Colonic mucosa (tissue), 4 donors: ENCODE measurements around the gene MEF2D. TPM values are rescaled to one million over a fixed set of nuclear protein-coding genes. Genes with fewer than 3 reads are reported as not detected.

Experiments
- DNase-seq: peaks from one replicate; pipeline ENCODE4 v3.0.0-alpha.2; 2020
- H3K27ac ChIP-seq: fragments of 200-600 bp; one replicate; pipeline ENCODE4 v1.8.0; 2021
- H3K27me3 ChIP-seq: fragments of 200-600 bp; one replicate; pipeline ENCODE4 v1.8.0; 2021
- H3K36me3 ChIP-seq: fragments of 200-600 bp; one replicate; pipeline ENCODE4 v1.8.0; 2021
- H3K4me1 ChIP-seq: fragments of 200-600 bp; one replicate; pipeline ENCODE4 v1.8.0; 2021; ENCODE audit warnings: mild to moderate bottlenecking
- H3K4me3 ChIP-seq: fragments of 200-600 bp; one replicate; pipeline ENCODE4 v1.8.0; 2021
- H3K9ac ChIP-seq, 2 donors: one replicate each; pipeline ENCODE4 v1.7.0; 2013; ENCODE audit warnings: control low read depth in 2 of 2, low read depth in 2 of 2, low read length in 2 of 2
- H3K9me3 ChIP-seq: fragments of 200-600 bp; one replicate; pipeline ENCODE4 v1.8.0; 2021
- intact Hi-C: fragments of 100-400 bp; cut with DNase I; formaldehyde crosslinking; loops from one replicate; pipeline ENCODE4 v1.14.1; 2022
- total RNA-seq, 2 donors: library from RNA; stranded (reverse); fragmentation: NEBNext Ultra II Directional in 1 of 2; extraction: Animal tissue kit (Norgen Biotek cat#: 25700) in 1 of 2; gene quantifications; one replicate each; pipeline ENCODE4 v1.2.1, GENCODE V29; 2021
- TF ChIP-seq, protein P1 (sequence below): fragments of 200-600 bp; IDR thresholded peaks from one replicate; pipeline ENCODE4 v1.8.0; 2022; ENCODE audit warnings: antibody characterized with exemption, mild to moderate bottlenecking
- donor health status: healthy.
- donor health status: DM: no; HTN: no; CAD: no.
- donor health status: DM: no; HTN: no; CAD: no.

MEF2D gene
- total RNA-seq, 2 donors from 2014 or later = 32.3 to 49.9 TPM

DNA sequence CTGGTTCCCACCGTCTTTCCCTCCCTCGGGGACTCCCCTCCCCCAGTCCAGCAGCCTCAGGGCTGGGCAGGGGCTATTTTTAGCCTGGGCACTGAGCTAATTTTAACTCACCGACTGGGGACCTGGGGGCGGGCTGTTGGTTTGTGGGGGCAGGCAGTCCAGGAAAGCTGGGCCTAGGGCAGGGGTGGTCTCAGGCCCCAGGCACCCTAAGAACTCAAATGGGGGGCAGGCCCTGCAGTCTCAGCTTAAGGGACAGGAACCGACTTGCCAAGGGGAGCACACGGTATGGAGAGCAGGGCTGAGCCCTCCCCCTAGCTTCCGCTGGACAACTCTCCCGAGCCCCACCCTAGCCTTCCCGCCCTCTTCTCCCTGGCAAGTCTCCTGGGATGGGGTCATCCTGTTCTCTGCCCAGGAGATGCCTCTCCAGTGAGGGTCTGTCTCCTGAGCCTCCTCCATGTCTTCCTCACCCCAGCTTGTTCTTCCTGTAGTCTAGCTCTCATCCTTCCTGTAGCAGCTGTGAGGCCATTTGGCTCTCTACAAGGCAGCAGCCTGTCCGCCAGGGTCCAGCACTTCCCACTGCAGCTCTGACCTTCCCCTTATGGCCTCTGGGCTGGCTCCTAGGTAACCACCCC is 10.1 kb downstream of the MEF2D start:
- Histone ChIP-seq H3K27me3 (no peaks in the 10 kb centered on the region), H3K4me3 (no peak overlapping the region), H3K4me1 (peaks cover 48% of the 10 kb centered on the region), H3K9me3 (no peaks in the 10 kb centered on the region), H3K36me3 (no peaks in the 10 kb centered on the region), H3K27ac (peak overlapping the region; percentile 47), H3K9ac (peak overlapping the region in 1 of 2 donors; percentile 42)
- intact Hi-C loops = no loop called here
- no peak for DNase-seq
- TF ChIP-seq, protein P1, sequence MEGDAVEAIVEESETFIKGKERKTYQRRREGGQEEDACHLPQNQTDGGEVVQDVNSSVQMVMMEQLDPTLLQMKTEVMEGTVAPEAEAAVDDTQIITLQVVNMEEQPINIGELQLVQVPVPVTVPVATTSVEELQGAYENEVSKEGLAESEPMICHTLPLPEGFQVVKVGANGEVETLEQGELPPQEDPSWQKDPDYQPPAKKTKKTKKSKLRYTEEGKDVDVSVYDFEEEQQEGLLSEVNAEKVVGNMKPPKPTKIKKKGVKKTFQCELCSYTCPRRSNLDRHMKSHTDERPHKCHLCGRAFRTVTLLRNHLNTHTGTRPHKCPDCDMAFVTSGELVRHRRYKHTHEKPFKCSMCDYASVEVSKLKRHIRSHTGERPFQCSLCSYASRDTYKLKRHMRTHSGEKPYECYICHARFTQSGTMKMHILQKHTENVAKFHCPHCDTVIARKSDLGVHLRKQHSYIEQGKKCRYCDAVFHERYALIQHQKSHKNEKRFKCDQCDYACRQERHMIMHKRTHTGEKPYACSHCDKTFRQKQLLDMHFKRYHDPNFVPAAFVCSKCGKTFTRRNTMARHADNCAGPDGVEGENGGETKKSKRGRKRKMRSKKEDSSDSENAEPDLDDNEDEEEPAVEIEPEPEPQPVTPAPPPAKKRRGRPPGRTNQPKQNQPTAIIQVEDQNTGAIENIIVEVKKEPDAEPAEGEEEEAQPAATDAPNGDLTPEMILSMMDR = no peak

DNA sequence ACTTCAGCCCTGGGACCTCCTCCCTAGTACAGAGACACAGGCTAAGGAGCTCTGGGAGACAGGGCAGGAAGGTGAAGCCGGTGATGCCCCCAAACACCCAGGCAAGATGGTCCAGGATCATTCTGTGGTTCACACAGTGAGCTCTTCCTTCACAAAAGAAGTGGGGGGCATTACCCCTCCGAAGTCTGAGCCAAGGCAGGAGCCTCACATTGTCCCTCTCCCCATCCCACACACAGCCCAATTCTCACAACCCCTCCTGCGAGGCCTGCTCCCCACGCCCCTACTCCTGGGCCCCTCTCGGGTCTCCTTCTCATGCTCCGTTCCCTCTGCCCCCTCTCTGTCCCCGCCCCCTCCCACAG is 10.7 kb downstream of the MEF2D start:
- no peaks in the 10 kb centered on the region for H3K36me3 ChIP-seq
- H3K9me3 ChIP-seq = no peaks in the 10 kb centered on the region
- TF ChIP-seq, protein P1 = no peak
- peaks cover 46% of the 10 kb centered on the region for H3K4me1 ChIP-seq
- no peaks in the 10 kb centered on the region for H3K27me3 ChIP-seq
- H3K27ac ChIP-seq = peak overlapping the region; percentile 47
- H3K9ac ChIP-seq = peak overlapping the region; percentile 46 to 53
- no peak overlapping the region for H3K4me3 ChIP-seq
- intact Hi-C loops = no loop called here
- no peak for DNase-seq

GRCh38 chr1:156489166-156489934 is 11.2 kb downstream of the MEF2D start:
- Histone ChIP-seq H3K9ac (peak overlapping the region; percentile 46 to 53), H3K4me1 (peaks cover 40% of the 10 kb centered on the region), H3K9me3 (no peaks in the 10 kb centered on the region), H3K27me3 (no peaks in the 10 kb centered on the region), H3K4me3 (no peak overlapping the region), H3K27ac (peak overlapping the region; percentile 47), H3K36me3 (no peaks in the 10 kb centered on the region)
- intact Hi-C loops = no loop called here
- DNase-seq = no peak
- TF ChIP-seq, protein P1 = no peak

DNA sequence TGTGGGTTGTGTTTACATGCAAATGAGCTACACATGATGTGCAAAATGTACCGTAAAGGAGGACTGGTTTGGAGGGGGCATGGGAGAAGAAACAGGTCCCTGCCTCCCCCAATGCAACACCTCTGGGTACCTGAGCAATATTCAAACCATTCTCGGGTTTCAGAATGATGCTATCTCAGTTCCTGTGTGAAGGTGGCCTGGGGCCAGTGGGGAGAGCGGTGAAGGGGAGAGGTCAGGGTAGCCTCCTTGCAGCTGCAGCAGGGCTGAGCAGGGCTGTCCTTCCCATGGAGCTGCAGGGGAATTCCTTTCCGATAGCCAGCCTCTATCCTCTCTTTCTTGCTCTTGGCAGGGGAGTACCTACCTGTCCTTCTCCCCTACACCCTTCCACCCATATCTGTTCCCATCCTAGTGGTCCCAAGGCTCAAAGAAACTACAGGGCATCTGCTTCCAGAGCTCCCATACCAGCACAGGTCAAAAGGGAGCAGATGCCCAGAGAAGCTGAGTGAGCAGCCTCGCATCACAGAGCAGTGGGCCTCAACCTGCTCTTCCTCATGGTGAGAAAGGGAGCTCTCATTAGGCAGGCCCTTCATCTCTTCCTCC is 11.9 kb downstream of the MEF2D start:
- Histone ChIP-seq H3K9me3 (no peaks in the 10 kb centered on the region), H3K9ac (peak overlapping the region in 1 of 2 donors; percentile 6), H3K27me3 (no peaks in the 10 kb centered on the region), H3K4me3 (no peak overlapping the region), H3K27ac (peak overlapping the region; percentile 47), H3K4me1 (peaks cover 35% of the 10 kb centered on the region), H3K36me3 (no peaks in the 10 kb centered on the region)
- DNase-seq = no peak
- intact Hi-C loops = no loop called here
- TF ChIP-seq, protein P1 = no peak

GRCh38 chr1:156487862-156488261 is 12.7 kb downstream of the MEF2D start:
- peaks cover 31% of the 10 kb centered on the region for H3K4me1 ChIP-seq

More at GRCh38 chr1:156487862-156488261, 12.7 kb downstream of the MEF2D start:
- no peaks in the 10 kb centered on the region for H3K27me3 ChIP-seq
- no peaks in the 10 kb centered on the region for H3K9me3 ChIP-seq
- DNase-seq = no peak
- H3K4me3 ChIP-seq = no peak overlapping the region
- peak overlapping the region in 1 of 2 donors; percentile 28 for H3K9ac ChIP-seq
- no peak overlapping the region for H3K27ac ChIP-seq
- H3K36me3 ChIP-seq = no peaks in the 10 kb centered on the region
- TF ChIP-seq, protein P1 = no peak
- intact Hi-C loops = no loop called here
